GM19463 (cell line): ENCODE measurements around the gene TDRD1.
"Not testable (repeated sequence)": the region's sequence is repeated elsewhere in the genome, so short reads cannot be mapped to it uniquely, and the experiment has no call there.

Source experiments
- ATAC-seq: cut with Tn5 transposase; IDR thresholded peaks from one replicate; pipeline ENCODE4 v1.9.1; 2021; ENCODE audit warnings: mild to moderate bottlenecking, moderate library complexity; ENCODE audit not compliant: unreplicated experiment

The TDRD1 gene

DNA sequence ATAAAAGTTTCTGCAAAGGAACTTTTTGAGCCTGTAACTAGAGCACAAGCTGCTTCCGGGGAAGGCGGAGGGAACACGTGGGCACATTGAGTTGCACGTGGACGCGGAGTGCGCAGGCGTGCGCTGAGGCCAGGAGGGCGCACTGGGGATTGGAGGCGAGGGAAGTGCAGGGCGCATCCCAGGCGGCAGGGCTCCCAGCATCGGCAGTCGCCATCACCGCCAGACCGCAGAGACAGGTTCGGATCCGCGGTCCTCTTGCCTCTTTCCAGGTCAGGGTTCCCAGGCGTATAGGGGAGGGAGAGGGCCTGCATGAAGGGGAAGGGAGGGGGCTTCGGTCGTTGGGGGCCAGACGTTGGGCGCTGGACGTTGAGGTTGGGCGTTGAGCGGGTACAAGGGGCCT is at the start of gene TDRD1:
TSS of gene TDRD1 (plus strand) at position 206 of the 400 bp plus-strand sequence. CDS start 8,479 bp downstream, outside the sequence.
- ATAC-seq, result no peak

GRCh38 chr10:114131094-114131493 is 48.1 kb upstream of the TDRD1 start:
- peak; percentile 79 for ATAC-seq

DNA sequence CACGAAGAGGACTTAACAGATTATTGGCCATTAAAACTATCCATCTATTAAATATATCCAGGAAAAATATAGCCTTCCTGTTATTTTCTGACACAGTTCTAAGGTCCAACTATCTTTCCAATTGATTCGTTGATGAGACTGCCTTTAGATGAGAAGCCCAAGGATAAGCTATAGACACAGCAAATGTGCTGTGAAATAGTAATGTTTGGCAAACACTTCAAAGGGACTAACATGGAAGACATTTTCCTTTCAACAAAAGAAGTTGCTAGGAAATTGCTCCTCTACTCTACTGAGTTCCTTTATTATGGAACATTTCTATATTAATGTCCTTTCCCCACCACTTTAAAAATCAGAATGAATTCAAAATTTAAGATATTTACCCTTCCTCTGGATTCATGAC is 43.7 kb upstream of the TDRD1 start:
- no peak for ATAC-seq

- ATAC-seq, result no peak
Measured at GRCh38 chr10:114138581-114138980, 40.6 kb upstream of the TDRD1 start.

DNA sequence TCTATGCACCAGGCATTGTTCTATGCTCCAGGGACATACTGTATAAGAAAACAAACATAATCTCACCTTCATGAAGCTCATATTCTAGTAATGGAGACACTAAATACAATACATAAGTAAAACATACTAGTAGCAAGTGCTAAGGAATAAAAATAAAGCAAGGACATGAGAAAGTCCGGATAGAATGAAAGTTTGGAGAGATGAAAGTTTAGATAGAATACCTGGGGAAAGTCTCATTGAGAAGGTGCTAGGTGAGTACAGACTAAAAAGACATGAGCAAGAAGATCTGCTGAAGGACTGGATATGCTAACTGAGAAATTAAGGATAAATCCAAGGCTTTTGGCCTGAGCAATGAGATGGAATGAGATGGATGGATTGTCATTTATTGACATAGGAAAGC is 39.1 kb upstream of the TDRD1 start:
- no peak for ATAC-seq

DNA sequence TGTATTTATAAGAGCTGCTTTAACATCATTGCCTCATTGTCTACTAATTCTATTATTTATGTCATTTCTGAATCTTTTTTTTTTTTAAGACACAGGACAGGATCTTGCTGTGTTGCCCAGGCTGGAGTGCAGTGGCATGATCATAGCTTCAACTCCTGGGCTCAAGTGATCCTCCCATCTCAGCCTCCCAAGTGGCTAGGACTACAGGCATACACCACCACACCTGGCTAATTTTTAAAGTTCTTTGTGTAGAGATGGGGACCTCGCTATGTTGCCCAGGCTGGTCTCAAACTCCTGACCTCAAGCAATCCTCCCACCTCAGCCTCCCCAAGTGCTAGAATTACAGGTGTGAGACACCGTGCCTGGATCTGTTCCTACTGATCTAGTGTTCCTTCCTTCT is 38.3 kb upstream of the TDRD1 start:
- ATAC-seq, result not testable (repeated sequence)

DNA sequence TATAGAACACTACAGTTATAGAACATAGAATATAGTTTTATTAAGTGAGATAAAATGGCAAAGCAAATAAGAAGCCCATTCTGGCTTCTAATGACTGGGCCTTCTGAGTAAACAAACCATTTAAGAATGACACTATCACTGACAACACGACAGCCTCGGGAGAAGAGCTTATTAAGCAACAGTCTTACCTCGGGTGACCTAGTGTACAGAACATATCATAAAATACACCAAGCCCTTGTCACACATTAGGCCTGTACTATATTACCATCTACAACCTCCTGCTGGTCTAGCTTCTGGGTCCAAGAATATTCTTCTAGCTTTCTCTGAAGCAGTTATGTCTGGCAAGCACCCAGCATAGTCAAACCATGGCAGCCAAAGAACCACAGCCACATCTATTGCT is 37.1 kb upstream of the TDRD1 start:
- ATAC-seq, result no peak

DNA sequence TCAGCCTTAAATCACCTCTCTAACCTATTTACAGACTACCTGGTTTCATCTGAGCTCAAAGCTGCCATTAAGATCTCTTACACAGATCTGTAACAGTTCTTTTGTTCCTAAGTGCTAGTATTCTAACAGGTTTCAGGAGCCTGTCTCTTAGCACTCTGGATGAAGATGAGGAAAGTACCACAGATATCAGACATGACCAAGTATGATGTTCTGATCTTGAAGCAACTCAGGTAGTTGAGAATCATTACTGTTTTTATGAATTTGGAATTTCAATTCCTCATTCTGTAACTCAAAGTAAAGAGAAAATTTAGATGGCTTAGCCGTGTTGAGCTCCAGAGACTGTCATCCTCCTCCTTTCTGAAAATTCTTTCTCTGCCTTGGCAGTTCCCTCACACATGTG is 36.0 kb upstream of the TDRD1 start:
- ATAC-seq, result no peak

DNA sequence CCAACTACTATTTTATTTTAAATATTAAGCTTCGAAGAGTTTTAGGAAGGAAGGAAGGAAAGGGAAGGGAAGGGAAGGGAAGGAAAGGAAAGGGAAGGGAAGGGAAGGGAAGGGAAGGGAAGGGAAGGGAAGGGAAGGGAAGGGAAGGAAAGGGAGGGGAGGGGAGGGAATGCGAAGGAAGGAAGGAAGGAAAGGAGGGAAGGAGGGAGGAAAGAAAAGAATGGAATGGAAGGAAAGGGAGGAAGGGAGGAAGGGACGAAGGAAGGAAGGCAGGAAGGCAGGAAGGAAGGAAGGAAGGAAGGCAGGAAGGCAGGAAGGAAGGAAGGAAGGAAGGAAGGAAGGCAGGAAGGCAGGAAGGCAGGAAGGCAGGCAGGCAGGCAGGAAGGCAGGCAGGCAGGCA is 29.7 kb upstream of the TDRD1 start:
- not testable (repeated sequence) for ATAC-seq

DNA sequence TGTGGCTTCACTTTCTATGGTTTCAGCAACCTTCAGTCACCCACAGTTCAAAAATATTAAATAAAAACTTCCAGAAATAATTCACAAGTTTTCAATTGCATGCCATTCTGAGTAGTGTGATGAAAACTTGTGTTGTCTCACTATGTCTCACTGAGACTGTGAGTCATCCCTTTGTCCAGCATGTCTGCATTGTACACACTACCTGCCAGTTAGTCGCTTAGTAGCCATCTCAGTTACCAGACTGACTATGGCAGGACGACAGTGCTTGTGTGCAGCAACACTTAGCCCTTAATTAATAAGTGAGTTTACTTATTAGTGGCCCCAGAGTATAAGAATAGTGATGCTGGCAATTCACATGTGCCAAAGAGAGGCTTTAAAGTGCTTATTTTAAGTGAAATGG is 27.7 kb upstream of the TDRD1 start:
- ATAC-seq, result peak; percentile 63

GRCh38 chr10:114151892-114152291 is 27.3 kb upstream of the TDRD1 start:
- ATAC-seq, result no peak

- no peak for ATAC-seq
Measured at GRCh38 chr10:114157912-114158311, 21.2 kb upstream of the TDRD1 start.

- no peak for ATAC-seq
Measured at GRCh38 chr10:114163062-114163461, 16.1 kb upstream of the TDRD1 start.

DNA sequence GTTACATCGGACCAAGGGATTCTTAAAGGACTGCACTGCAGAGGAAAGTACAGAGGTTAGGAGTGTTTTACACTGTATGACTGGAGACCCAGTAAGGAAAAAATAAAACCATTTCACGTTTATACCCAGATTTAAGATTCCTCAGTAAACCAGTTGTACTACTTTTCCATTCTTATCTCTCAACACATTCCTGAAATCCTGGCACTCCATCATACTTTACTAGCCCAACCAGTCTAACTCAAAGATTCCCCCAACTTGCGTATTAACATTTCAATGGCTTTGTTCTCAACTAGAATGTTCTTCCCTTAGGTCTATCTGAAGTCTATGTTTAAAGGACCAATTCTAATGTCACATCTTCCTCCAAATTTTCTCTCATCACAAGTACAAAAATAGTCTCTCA is 13.1 kb upstream of the TDRD1 start:
- ATAC-seq, result no peak

- no peak for ATAC-seq
Measured at GRCh38 chr10:114166494-114166893, 12.7 kb upstream of the TDRD1 start.

- no peak for ATAC-seq
Measured at GRCh38 chr10:114167985-114168384, 11.2 kb upstream of the TDRD1 start.

DNA sequence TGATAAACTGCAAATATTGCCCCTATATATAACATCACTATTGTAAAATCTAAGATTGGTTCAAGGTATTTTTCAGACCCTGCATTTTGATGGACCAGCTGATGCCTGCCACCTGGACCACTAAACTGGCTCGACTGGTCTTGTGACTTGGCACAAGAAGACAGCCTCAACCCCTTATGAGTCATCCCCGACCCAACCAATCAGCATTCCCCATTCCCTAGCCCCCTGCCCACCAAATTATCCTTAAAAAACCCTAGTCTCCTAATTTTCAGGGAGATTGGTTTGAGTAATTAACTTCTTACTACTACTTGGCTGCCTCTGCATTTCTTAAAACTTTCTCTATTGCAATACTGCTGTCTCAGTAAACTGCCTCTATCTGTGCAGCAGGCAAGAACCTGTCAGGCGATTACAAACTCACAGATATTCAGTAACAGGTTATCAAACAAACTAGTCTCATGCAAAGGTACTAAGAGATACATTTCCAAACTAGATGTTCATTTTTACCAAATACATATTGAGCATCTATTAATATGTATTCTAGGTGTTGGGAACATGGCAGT is 10.6 kb upstream of the TDRD1 start:
- ATAC-seq, result no peak

DNA sequence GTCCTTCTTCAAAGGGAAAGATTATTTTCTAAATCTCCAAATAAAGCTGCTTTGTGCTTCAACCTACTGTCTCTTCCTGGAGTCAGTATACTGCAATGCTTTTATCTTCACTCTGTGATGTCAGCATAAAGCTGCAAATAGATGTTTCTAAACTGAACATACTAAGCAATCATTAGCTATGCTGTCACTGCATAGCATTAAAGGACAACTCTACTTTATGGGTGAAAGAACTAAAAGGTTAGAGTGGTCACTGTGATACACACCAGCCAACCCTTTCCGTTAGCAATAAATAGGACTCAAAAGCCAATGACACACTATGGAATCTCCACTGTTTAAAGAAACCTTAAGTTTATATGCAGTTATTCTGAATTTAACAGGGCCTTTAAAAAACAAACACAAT is 6.9 kb upstream of the TDRD1 start:
- no peak for ATAC-seq

GRCh38 chr10:114172776-114173602 is 6.2 kb upstream of the TDRD1 start:
- ATAC-seq, result no peak

DNA sequence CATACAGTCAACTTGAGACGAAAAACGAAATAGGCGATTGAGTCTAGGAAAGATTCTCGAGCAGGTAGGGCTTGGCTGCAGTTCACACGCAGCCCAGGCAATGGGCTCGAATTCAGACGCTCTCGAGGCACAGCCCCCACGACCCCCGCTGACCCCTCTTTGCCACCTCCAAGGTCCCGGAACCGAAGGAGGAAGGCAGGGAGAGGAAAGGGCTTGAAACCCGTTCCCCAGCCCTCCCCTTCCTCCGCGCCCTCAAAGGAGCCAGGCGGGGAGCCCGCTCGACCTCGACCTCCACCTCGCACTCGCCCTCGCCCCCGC is 5.6 kb upstream of the TDRD1 start:
- no peak for ATAC-seq

DNA sequence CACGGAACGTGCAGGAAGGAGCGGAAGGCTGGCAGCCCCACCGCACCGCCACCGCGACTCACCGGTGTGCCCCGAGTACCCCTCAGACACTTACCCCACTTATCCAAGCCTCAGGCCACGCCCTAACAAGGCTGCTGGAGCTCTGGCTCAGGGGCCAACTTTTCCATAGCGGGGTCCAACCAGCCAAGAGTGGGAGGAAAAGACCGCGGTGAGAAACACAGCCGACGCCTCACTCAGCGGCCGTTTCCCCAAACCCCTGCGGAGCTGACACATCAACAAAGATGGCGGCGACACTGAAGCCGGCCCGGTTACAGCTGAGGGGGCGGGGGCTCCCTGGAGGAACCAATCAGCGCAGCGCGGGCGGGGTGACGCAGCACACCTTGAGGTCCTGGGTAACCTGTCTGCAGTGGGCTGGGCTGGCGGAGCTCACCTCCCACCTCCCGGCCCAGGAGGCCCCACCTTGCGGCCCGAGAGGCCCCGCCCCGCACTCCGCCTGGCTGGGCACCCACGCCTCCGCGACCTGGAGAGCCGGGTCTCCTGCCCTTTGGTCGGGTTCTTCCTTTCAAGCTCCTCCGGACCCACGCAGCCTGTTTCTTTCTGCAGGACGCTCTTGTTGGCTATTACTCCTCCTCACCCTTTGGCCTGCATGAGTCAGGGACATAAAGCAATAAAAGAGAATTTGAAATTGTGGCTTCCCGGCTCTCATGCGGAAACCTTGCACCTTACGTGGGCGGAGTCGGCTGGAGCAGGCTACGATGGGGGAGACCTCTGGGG is 5.0 kb upstream of the TDRD1 start, which contains the start of gene CCDC186:
TSS of gene CCDC186 (minus strand) at position 283 of the 774 bp plus-strand sequence. CDS start 10,935 bp downstream, outside the sequence.
- peak; percentile 98 for ATAC-seq

GRCh38 chr10:114174695-114175188 is 4.4 kb upstream of the TDRD1 start:
- no peak for ATAC-seq
